K562 (cell line): Measurements from ENCODE around the gene PCDH9. TPM values are rescaled to one million over a fixed set of nuclear protein-coding genes. Genes with fewer than 3 reads are reported as not detected.

ENCODE experiments used
- HEY1 ChIP-seq: fragments of 250-450 bp; sonication (Bioruptor Pico); IDR thresholded peaks from 2 replicates; pipeline ENCODE4 v1.5.0; 2020; ENCODE audit warnings: mild to moderate bottlenecking, moderate library complexity, borderline replicate concordance
- PTRF ChIP-seq: fragments of 450-650 bp; IDR thresholded peaks from 2 replicates; pipeline ENCODE4 v1.6.1; 2016; ENCODE audit warnings: mild to moderate bottlenecking, missing genetic modification characterization, missing compliant biosample characterization
- RERE ChIP-seq: sonication (generic); formaldehyde crosslinking; IDR thresholded peaks from 2 replicates; pipeline ENCODE4 v1.8.0; 2023; ENCODE audit warnings: missing genetic modification reagents, mild to moderate bottlenecking, borderline replicate concordance
- TRIM25 ChIP-seq: fragments of 450-650 bp; IDR thresholded peaks from 2 replicates; pipeline ENCODE4 v1.7.0; 2016; ENCODE audit warnings: borderline replicate concordance
- XRCC3 ChIP-seq: fragments of 450-650 bp; IDR thresholded peaks from 2 replicates; pipeline ENCODE4 v1.6.1; 2017; ENCODE audit warnings: mild to moderate bottlenecking, moderate library complexity
- polyA plus RNA-seq, 8 experiments: library from polyadenylated mRNA; depleted of rRNA in 4 of 8; stranded (reverse) in 5 of 8; unstranded in 3 of 8; fragments of >200 nt; fragmentation: Nextera tagmentation in 2 of 8; fragmentation: Illumina TruSeq in 1 of 8; extraction: Ambion mirVana in 2 of 8; extraction: Trizol in 1 of 8; gene quantifications; 2 replicates each; pipeline versions ENCODE4 v1.2.1 to v1.2.3, GENCODE V29; 2011 to 2014; ENCODE audit warnings: inconsistent platforms in 1 of 8, missing spikeins in 1 of 8
- total RNA-seq, 7 experiments: library from RNA; depleted of rRNA in 6 of 7; stranded (reverse); fragments of >200 nt in 6 of 7; fragmentation: Illumina TruSeq in 2 of 7; extraction: Trizol in 2 of 7; gene quantifications; 2 replicates each; pipeline versions ENCODE4 v1.2.1 to v1.2.3, GENCODE V29; 2011 to 2021; ENCODE audit warnings: low replicate concordance in 1 of 7

The PCDH9 gene
- total and polyA plus RNA-seq, 9 of the 15 experiments (the other 6 are each of a cell fraction or from before 2014, with no cell fraction given): 1.1 to 6.7 (median 4.9) TPM

GRCh38 chr13:67106502-67107057 is 123.6 kb downstream of the PCDH9 start (continued):
- no peak for TF ChIP-seq RERE (CRISPR knock-in tag)
- no peak for TF ChIP-seq TRIM25
- TF ChIP-seq XRCC3: no peak
- no peak for TF ChIP-seq HEY1
- no peak for TF ChIP-seq PTRF (tag)
